ENCODE results near the gene DFFB. TPM values are rescaled to one million over a fixed set of nuclear protein-coding genes. Genes with fewer than 3 reads are reported as not detected.

Gene DFFB
- total RNA-seq, 1 experiment from 2014 or later = 9.0 TPM

GRCh38 chr1:3817821-3818597, 39.3 kb upstream of the DFFB start:
- H3K4me2 ChIP-seq (ENCODE audit: low read length) = no peak overlapping the region
- intact Hi-C loops (cut with micrococcal nuclease) = no loop called here
- ChIA-PET RAD21 (ENCODE audit: low non-redundant PET in 1 of 2, low total read pairs in 2 of 2, uncharacterized antibody in 2 of 2, unreplicated experiment in 2 of 2) (no interaction called here), CTCF (no interaction called here), POLR2A (no interaction called here)
- H3K9ac ChIP-seq (ENCODE audit: low read length) = no peak overlapping the region
- DNase-seq (ENCODE audit: low read depth, low spot score) (no peak), ATAC-seq (peak; percentile 19; the same call in 1 of the 2 replicates)
- no peaks in the 10 kb centered on the region; a peak in 1 of 4 replicates for H3K36me3 ChIP-seq (ENCODE audit: control insufficient read depth in 1 of 2, insufficient read depth in 2 of 2, low read length in 2 of 2)
- H3K79me2 ChIP-seq (ENCODE audit: insufficient read depth, low read length) = no peaks in the 10 kb centered on the region
- H3K4me1 ChIP-seq (ENCODE audit: control insufficient read depth in 1 of 2, insufficient read depth in 2 of 2, low read length in 2 of 2) = no peaks in the 10 kb centered on the region
- H3K27ac ChIP-seq (ENCODE audit: low read depth, low read length) = no peak overlapping the region
- H3K9me3 ChIP-seq (ENCODE audit: control insufficient read depth in 1 of 2, insufficient read depth in 1 of 2, low read depth in 1 of 2, low read length in 2 of 2) = no peaks in the 10 kb centered on the region
- no peaks in the 10 kb centered on the region for H3K9me2 ChIP-seq (ENCODE audit: insufficient read depth)
- TF ChIP-seq, protein P1, sequence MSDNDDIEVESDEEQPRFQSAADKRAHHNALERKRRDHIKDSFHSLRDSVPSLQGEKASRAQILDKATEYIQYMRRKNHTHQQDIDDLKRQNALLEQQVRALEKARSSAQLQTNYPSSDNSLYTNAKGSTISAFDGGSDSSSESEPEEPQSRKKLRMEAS (IDR thresholded peaks at IDR 0.05) = no peak
- no peak for TF ChIP-seq POLR2A (IDR thresholded peaks at IDR 0.05; ENCODE audit: borderline replicate concordance, extremely low read depth, insufficient read depth, insufficient read length)
- no peak for TF ChIP-seq CTCF (IDR thresholded peaks at IDR 0.05 in 2 of 3, conservative IDR thresholded peaks at IDR 0.05 in 1 of 3; ENCODE audit: borderline replicate concordance in 1 of 3, insufficient read depth in 1 of 3, low read depth in 2 of 3, low read length in 2 of 3)
- no peak for TF ChIP-seq SRF (IDR thresholded peaks at IDR 0.05; ENCODE audit: low read depth)
- no peak for TF ChIP-seq SP1 (IDR thresholded peaks at IDR 0.05; ENCODE audit: low read depth)
- no peak for TF ChIP-seq ATF3 (IDR thresholded peaks at IDR 0.05)
- TF ChIP-seq TCF7L2 (IDR thresholded peaks at IDR 0.05; ENCODE audit: borderline replicate concordance, extremely low read depth, insufficient read depth, insufficient read length) = no peak
- TF ChIP-seq POLR2AphosphoS5 (IDR thresholded peaks at IDR 0.05; ENCODE audit: low read depth, low read length) = no peak
- H3K4me3 ChIP-seq (replicated peaks in 1 of 2; ENCODE audit: low read depth in 1 of 2, low read length in 2 of 2) = no peak overlapping the region
- no peak overlapping the region for H2AFZ ChIP-seq (ENCODE audit: low read depth, low read length, poor library complexity, severe bottlenecking)
- H4K20me1 ChIP-seq (ENCODE audit: insufficient read depth) = no peaks in the 10 kb centered on the region
- no peaks in the 10 kb centered on the region for H3K27me3 ChIP-seq (ENCODE audit: insufficient read depth, low read length)
- no TSS peak for BruUV-seq (replicated peaks)
